OCI-LY7 (cell line): Measurements from ENCODE around the gene EDN1.

ENCODE experiments used
- EZH2phosphoT487 ChIP-seq: fragments of 200-600 bp; sonication (generic); IDR thresholded peaks from 2 replicates; pipeline ENCODE4 v1.6.1; 2018; ENCODE audit warnings: low read depth, borderline replicate concordance, mild to moderate bottlenecking, mixed run types, antibody characterized with exemption, low read length, moderate library complexity, mixed read lengths
- TF ChIP-seq, protein P1 (sequence below): fragments of 200-600 bp; sonication (generic); conservative IDR thresholded peaks from 2 replicates; pipeline ENCODE4 v1.5.1; 2014; ENCODE audit warnings: mild to moderate bottlenecking, antibody characterized with exemption, low read length, moderate library complexity, mixed read lengths

DNA sequence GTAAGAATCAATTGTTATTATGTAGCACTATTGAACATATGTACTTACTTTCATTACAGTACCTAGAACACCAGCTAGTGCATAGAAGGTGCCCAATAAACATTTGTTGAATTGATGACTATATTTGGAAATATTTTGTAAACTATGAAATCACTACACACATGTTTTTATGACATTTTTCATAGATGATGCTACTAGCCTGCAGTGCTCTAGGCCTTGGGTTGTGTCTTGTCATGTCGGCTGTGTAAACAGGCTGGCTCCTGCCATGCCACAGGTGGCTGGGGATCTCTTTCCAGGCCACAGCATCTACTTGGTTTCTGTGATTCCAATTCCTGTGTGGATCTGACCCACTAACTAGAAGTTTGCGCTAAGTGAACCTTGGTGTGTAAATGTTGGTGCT, 43.3 kb upstream of the EDN1 start:
- TF ChIP-seq, protein P1, sequence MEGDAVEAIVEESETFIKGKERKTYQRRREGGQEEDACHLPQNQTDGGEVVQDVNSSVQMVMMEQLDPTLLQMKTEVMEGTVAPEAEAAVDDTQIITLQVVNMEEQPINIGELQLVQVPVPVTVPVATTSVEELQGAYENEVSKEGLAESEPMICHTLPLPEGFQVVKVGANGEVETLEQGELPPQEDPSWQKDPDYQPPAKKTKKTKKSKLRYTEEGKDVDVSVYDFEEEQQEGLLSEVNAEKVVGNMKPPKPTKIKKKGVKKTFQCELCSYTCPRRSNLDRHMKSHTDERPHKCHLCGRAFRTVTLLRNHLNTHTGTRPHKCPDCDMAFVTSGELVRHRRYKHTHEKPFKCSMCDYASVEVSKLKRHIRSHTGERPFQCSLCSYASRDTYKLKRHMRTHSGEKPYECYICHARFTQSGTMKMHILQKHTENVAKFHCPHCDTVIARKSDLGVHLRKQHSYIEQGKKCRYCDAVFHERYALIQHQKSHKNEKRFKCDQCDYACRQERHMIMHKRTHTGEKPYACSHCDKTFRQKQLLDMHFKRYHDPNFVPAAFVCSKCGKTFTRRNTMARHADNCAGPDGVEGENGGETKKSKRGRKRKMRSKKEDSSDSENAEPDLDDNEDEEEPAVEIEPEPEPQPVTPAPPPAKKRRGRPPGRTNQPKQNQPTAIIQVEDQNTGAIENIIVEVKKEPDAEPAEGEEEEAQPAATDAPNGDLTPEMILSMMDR = no peak
- no peak for TF ChIP-seq EZH2phosphoT487
